Liver (tissue), 9 donors: ENCODE results near the gene CD36. TPM values are rescaled to one million over a fixed set of nuclear protein-coding genes. Genes with fewer than 3 reads are reported as not detected.

Experiments
- DNase-seq: peaks from one replicate; pipeline ENCODE4 v3.0.0-alpha.2; 2017; ENCODE audit warnings: low spot score
- H3K27ac ChIP-seq, 2 donors: one replicate each; pipeline ENCODE4 v1.7.0; 2013; ENCODE audit warnings: inconsistent platforms in 2 of 2, low read length in 2 of 2, control low read depth in 1 of 2, low read depth in 1 of 2, mild to moderate bottlenecking in 1 of 2
- H3K27me3 ChIP-seq, 4 donors: one replicate each; pipeline versions ENCODE4 v1.6.1 to v1.7.0; 2013; ENCODE audit warnings: low read length in 3 of 4, inconsistent platforms in 1 of 4, mild to moderate bottlenecking in 1 of 4, moderate library complexity in 1 of 4; ENCODE audit not compliant: control insufficient read depth in 4 of 4, insufficient read depth in 4 of 4
- H3K36me3 ChIP-seq, 4 donors: one replicate each; pipeline versions ENCODE4 v1.6.1 to v1.7.0; 2013; ENCODE audit warnings: low read length in 3 of 4, mild to moderate bottlenecking in 3 of 4, low read depth in 1 of 4, moderate library complexity in 1 of 4; ENCODE audit not compliant: control insufficient read depth in 4 of 4, insufficient read depth in 3 of 4
- H3K4me1 ChIP-seq, 4 donors: one replicate each; pipeline versions ENCODE4 v1.6.1 to v1.7.0; 2013; ENCODE audit warnings: low read length in 3 of 4, mild to moderate bottlenecking in 3 of 4, moderate library complexity in 1 of 4; ENCODE audit not compliant: control insufficient read depth in 4 of 4, insufficient read depth in 4 of 4
- H3K4me3 ChIP-seq, 3 donors: one replicate each; pipeline versions ENCODE4 v1.6.1 to v1.7.0; 2013; ENCODE audit warnings: low read length in 3 of 3, control low read depth in 1 of 3, low read depth in 1 of 3, mild to moderate bottlenecking in 1 of 3
- H3K9ac ChIP-seq, 2 donors: one replicate each; pipeline ENCODE4 v1.7.0; 2013; ENCODE audit warnings: low read length in 2 of 2, mild to moderate bottlenecking in 2 of 2, moderate library complexity in 2 of 2, control low read depth in 1 of 2, low read depth in 1 of 2
- H3K9me3 ChIP-seq, 4 donors: one replicate each; pipeline versions ENCODE4 v1.6.1 to v1.7.0; 2013; ENCODE audit warnings: low read length in 3 of 4; ENCODE audit not compliant: control insufficient read depth in 4 of 4
- ATF3 ChIP-seq: IDR thresholded peaks from 2 replicates; pipeline ENCODE4 v1.6.1; 2016; ENCODE audit warnings: antibody characterized with exemption
- EGR1 ChIP-seq, 2 donors: IDR thresholded peaks; 2 replicates each; pipeline ENCODE4 v1.6.1; 2016 to 2018; ENCODE audit warnings: antibody characterized with exemption in 2 of 2, low read depth in 2 of 2
- FOXA1 ChIP-seq: IDR thresholded peaks from 2 replicates; pipeline ENCODE4 v1.6.1; 2016; ENCODE audit warnings: antibody characterized with exemption
- FOXA2 ChIP-seq: IDR thresholded peaks from 2 replicates; pipeline ENCODE4 v1.6.1; 2016; ENCODE audit warnings: antibody characterized with exemption
- GABPA ChIP-seq, 2 donors: IDR thresholded peaks in 1 of 2; conservative IDR thresholded peaks in 1 of 2; 2 replicates each; pipeline ENCODE4 v1.6.1; 2016; ENCODE audit warnings: antibody characterized with exemption in 2 of 2, mild to moderate bottlenecking in 1 of 2, moderate library complexity in 1 of 2
- HNF4A ChIP-seq, 2 donors: conservative IDR thresholded peaks; 2 replicates each; pipeline ENCODE4 v1.6.1; 2016; ENCODE audit warnings: antibody characterized with exemption in 2 of 2, mild to moderate bottlenecking in 2 of 2
- HNF4G ChIP-seq: IDR thresholded peaks from 2 replicates; pipeline ENCODE4 v1.6.1; 2016; ENCODE audit warnings: antibody characterized with exemption
- JUND ChIP-seq, 2 donors: IDR thresholded peaks; 2 replicates each; pipeline ENCODE4 v1.6.1; 2016; ENCODE audit warnings: antibody characterized with exemption in 2 of 2
- MAX ChIP-seq: IDR thresholded peaks from 2 replicates; pipeline ENCODE4 v1.6.1; 2016; ENCODE audit warnings: antibody characterized with exemption
- NR2F2 ChIP-seq: IDR thresholded peaks from 2 replicates; pipeline ENCODE4 v1.6.1; 2016; ENCODE audit warnings: antibody characterized with exemption
- RAD21 ChIP-seq, 2 donors: IDR thresholded peaks; 2 replicates each; pipeline ENCODE4 v1.6.1; 2016; ENCODE audit warnings: antibody characterized with exemption in 2 of 2, mild to moderate bottlenecking in 2 of 2
- REST ChIP-seq: IDR thresholded peaks from 2 replicates; pipeline ENCODE4 v1.6.1; 2016; ENCODE audit warnings: antibody characterized with exemption, mild to moderate bottlenecking
- RXRA ChIP-seq, 2 donors: IDR thresholded peaks; 2 replicates each; pipeline ENCODE4 v1.6.1; 2017 to 2018; ENCODE audit warnings: antibody characterized with exemption in 2 of 2, mild to moderate bottlenecking in 1 of 2
- SP1 ChIP-seq: IDR thresholded peaks from 2 replicates; pipeline ENCODE4 v1.6.1; 2018; ENCODE audit warnings: antibody characterized with exemption, mild to moderate bottlenecking
- TAF1 ChIP-seq: conservative IDR thresholded peaks from 2 replicates; pipeline ENCODE4 v1.6.1; 2016; ENCODE audit warnings: antibody characterized with exemption, mild to moderate bottlenecking
- YY1 ChIP-seq: IDR thresholded peaks from 2 replicates; pipeline ENCODE4 v1.6.1; 2016; ENCODE audit warnings: antibody characterized with exemption, mild to moderate bottlenecking
- WGBS: extraction: QIAGEN DNeasy Blood & Tissue Kit; methylation state at CpG from one replicate; pipeline ENCODE4 v1.1.7; 2013; 5-methylcytosine and 5-hydroxymethylcytosine counted together
- polyA plus RNA-seq, 2 donors: library from polyadenylated mRNA; stranded (reverse) in 1 of 2; unstranded in 1 of 2; fragments of 200-250 nt in 1 of 2; fragments of >200 nt in 1 of 2; fragmentation: Nextera tagmentation in 1 of 2; extraction: Ambion mirVana in 1 of 2; gene quantifications; one replicate each; pipeline versions ENCODE4 v1.2.1 to v1.2.3, GENCODE V29; 2013 to 2015
- total RNA-seq, 2 donors: library from RNA; depleted of rRNA; stranded (reverse); fragments of >200 nt; gene quantifications; one replicate each; pipeline ENCODE4 v1.2.3, GENCODE V29; 2014
- TF ChIP-seq, protein P1 (sequence below): IDR thresholded peaks from 2 replicates; pipeline ENCODE4 v1.6.1; 2016; ENCODE audit warnings: antibody characterized with exemption
- TF ChIP-seq, protein P2 (sequence below): fragments of 150-350 bp; IDR thresholded peaks from 2 replicates; pipeline ENCODE4 v1.5.1; 2017; ENCODE audit warnings: improper control_type of control experiment, low read depth, low read length; ENCODE audit not compliant: missing input control
- donor health status: healthy.
- donor health status: healthy.
- donor health status: healthy.
- donor health status: healthy.
- donor health status: healthy.

CD36 gene
- total and polyA plus RNA-seq, 4 donors = 21.6 to 597 (median 54.5) TPM

- TF ChIP-seq YY1 = peak; percentile 63
- no peak for TF ChIP-seq NR2F2
- TF ChIP-seq RXRA (IDR thresholded peaks at IDR 0.05) = peak in 1 of 2 donors; percentile 77
- TF ChIP-seq, protein P1, sequence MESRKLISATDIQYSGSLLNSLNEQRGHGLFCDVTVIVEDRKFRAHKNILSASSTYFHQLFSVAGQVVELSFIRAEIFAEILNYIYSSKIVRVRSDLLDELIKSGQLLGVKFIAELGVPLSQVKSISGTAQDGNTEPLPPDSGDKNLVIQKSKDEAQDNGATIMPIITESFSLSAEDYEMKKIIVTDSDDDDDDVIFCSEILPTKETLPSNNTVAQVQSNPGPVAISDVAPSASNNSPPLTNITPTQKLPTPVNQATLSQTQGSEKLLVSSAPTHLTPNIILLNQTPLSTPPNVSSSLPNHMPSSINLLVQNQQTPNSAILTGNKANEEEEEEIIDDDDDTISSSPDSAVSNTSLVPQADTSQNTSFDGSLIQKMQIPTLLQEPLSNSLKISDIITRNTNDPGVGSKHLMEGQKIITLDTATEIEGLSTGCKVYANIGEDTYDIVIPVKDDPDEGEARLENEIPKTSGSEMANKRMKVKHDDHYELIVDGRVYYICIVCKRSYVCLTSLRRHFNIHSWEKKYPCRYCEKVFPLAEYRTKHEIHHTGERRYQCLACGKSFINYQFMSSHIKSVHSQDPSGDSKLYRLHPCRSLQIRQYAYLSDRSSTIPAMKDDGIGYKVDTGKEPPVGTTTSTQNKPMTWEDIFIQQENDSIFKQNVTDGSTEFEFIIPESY = peak; percentile 54
- TF ChIP-seq REST = no peak
- peak; percentile 82 to 88 for TF ChIP-seq HNF4A (conservative IDR thresholded peaks at IDR 0.05)
- TF ChIP-seq HNF4G = peak; percentile 54
- TF ChIP-seq JUND (IDR thresholded peaks at IDR 0.05) = peak in 1 of 2 donors; percentile 76
- TF ChIP-seq FOXA1 = no peak
- TF ChIP-seq, protein P2, sequence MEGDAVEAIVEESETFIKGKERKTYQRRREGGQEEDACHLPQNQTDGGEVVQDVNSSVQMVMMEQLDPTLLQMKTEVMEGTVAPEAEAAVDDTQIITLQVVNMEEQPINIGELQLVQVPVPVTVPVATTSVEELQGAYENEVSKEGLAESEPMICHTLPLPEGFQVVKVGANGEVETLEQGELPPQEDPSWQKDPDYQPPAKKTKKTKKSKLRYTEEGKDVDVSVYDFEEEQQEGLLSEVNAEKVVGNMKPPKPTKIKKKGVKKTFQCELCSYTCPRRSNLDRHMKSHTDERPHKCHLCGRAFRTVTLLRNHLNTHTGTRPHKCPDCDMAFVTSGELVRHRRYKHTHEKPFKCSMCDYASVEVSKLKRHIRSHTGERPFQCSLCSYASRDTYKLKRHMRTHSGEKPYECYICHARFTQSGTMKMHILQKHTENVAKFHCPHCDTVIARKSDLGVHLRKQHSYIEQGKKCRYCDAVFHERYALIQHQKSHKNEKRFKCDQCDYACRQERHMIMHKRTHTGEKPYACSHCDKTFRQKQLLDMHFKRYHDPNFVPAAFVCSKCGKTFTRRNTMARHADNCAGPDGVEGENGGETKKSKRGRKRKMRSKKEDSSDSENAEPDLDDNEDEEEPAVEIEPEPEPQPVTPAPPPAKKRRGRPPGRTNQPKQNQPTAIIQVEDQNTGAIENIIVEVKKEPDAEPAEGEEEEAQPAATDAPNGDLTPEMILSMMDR = no peak
- no peak for TF ChIP-seq TAF1
- no peak for TF ChIP-seq GABPA (IDR thresholded peaks at IDR 0.05 in 1 of 2, conservative IDR thresholded peaks at IDR 0.05 in 1 of 2)
- TF ChIP-seq MAX = peak; percentile 31
- peak; percentile 69 for TF ChIP-seq FOXA2
- peak; percentile 55 for TF ChIP-seq SP1
- no peak for TF ChIP-seq EGR1 (IDR thresholded peaks at IDR 0.05; ENCODE audit: low read depth in 2 of 2)
- peak; percentile 33 to 45 for TF ChIP-seq RAD21 (IDR thresholded peaks at IDR 0.05)
- TF ChIP-seq ATF3 = no peak
- no peak overlapping the region for H3K9ac ChIP-seq
- H3K4me3 ChIP-seq = no peak overlapping the region
- H3K27me3 ChIP-seq = no peaks in the 10 kb centered on the region
- peaks cover 7 to 33% (median 21%) of the 10 kb centered on the region in 4 donors for H3K4me1 ChIP-seq
- H3K36me3 ChIP-seq = no peaks in the 10 kb centered on the region
- no peaks in the 10 kb centered on the region for H3K9me3 ChIP-seq
- 9% methylated on average over 2 of the region's 2 CpGs for WGBS
- DNase-seq = no peak
- peak overlapping the region in 1 of 2 donors; percentile 9 for H3K27ac ChIP-seq
Measured at GRCh38 chr7:80611779-80612178, 26.7 kb upstream of the CD36 start.
